ENCODE data around the gene TRIO.

DNA sequence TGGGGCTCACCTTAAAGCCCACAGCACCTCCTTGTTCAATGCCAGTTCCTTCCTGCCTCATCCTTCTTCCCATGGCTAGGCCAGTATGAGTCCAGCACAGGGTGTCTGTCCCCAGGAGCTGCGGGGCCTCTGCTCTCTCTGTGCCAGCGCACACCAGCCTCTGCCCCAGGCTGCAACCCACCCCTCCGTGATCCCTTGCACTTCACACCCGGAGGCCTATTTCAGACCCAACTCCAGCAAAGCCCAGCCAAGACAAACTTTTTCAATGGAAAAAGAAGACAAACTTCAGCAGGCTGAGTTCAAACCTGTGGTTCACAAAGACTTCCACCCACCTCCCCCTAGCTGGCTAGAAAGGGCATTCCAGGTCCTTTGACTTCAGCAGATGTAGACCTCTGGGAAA lies 382.3 kb downstream of the TRIO start:
- TF ChIP-seq, protein P1, sequence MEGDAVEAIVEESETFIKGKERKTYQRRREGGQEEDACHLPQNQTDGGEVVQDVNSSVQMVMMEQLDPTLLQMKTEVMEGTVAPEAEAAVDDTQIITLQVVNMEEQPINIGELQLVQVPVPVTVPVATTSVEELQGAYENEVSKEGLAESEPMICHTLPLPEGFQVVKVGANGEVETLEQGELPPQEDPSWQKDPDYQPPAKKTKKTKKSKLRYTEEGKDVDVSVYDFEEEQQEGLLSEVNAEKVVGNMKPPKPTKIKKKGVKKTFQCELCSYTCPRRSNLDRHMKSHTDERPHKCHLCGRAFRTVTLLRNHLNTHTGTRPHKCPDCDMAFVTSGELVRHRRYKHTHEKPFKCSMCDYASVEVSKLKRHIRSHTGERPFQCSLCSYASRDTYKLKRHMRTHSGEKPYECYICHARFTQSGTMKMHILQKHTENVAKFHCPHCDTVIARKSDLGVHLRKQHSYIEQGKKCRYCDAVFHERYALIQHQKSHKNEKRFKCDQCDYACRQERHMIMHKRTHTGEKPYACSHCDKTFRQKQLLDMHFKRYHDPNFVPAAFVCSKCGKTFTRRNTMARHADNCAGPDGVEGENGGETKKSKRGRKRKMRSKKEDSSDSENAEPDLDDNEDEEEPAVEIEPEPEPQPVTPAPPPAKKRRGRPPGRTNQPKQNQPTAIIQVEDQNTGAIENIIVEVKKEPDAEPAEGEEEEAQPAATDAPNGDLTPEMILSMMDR (tag by site-specific recombination; IDR thresholded peaks at IDR 0.05): no peak
- no peak for TF ChIP-seq ZSCAN30 (tag by site-specific recombination; IDR thresholded peaks at IDR 0.05)
